Naive B cell (primary cell): ENCODE data around the gene UBASH3B. TPM values are rescaled to one million over a fixed set of nuclear protein-coding genes. Genes with fewer than 3 reads are reported as not detected.
A peak's percentile ranks its signal among the peaks of the same experiment; 100 is the strongest.

ENCODE experiments used
- ATAC-seq, 2 donors: fragments of 150-1000 bp; cut with Tn5 transposase; 2 replicates each; pipeline ENCODE4 v1.10.0; 2021; ENCODE audit warnings: low read depth in 2 of 2, mild to moderate bottlenecking in 2 of 2, moderate library complexity in 2 of 2
- DNase-seq: peaks from one replicate; pipeline ENCODE4 v3.0.0; 2022
- H3K27ac Mint-ChIP-seq, 6 donors: one replicate each; pipeline ENCODE4 v1.8.0; 2020 to 2022; ENCODE audit warnings: mild to moderate bottlenecking in 6 of 6, mixed read lengths in 6 of 6, moderate library complexity in 5 of 6, inconsistent platforms in 2 of 6
- H3K27me3 Mint-ChIP-seq, 3 donors: one replicate each; pipeline ENCODE4 v1.8.0; 2021 to 2022; ENCODE audit warnings: mixed read lengths in 3 of 3, mild to moderate bottlenecking in 1 of 3
- H3K36me3 Mint-ChIP-seq, 2 donors: one replicate each; pipeline ENCODE4 v1.8.0; 2020 to 2022; ENCODE audit warnings: mixed read lengths in 2 of 2, inconsistent platforms in 1 of 2, mild to moderate bottlenecking in 1 of 2
- H3K4me1 Mint-ChIP-seq, 3 donors: one replicate each; pipeline ENCODE4 v1.8.0; 2020 to 2022; ENCODE audit warnings: mixed read lengths in 3 of 3, inconsistent platforms in 1 of 3, mild to moderate bottlenecking in 1 of 3, moderate library complexity in 1 of 3
- H3K4me3 Mint-ChIP-seq, 8 donors: one replicate each; pipeline ENCODE4 v1.8.0; 2020 to 2022; ENCODE audit warnings: mild to moderate bottlenecking in 8 of 8, mixed read lengths in 8 of 8, moderate library complexity in 8 of 8, inconsistent platforms in 2 of 8
- H3K9me3 Mint-ChIP-seq, 7 donors: one replicate each; pipeline ENCODE4 v1.8.0; 2020 to 2022; ENCODE audit warnings: mixed read lengths in 7 of 7, mild to moderate bottlenecking in 5 of 7, inconsistent platforms in 2 of 7, moderate library complexity in 1 of 7
- polyA plus RNA-seq, 6 donors: library from polyadenylated mRNA; unstranded; fragments of 300-500 nt; fragmentation: Illumina TruSeq; gene quantifications; one replicate each; pipeline ENCODE4 v1.2.3, GENCODE V29; 2021; ENCODE audit warnings: low read depth in 6 of 6

The UBASH3B gene
- polyA plus RNA-seq, 6 donors from 2014 or later, result 2.2 to 5.5 (median 3.9) TPM

- H3K4me3 Mint-ChIP-seq, result peak overlapping the region in 1 of 8 donors; percentile 9
- peaks cover 0 to 8% (median 5%) of the 10 kb centered on the region in 3 donors for H3K4me1 Mint-ChIP-seq
- H3K9me3 Mint-ChIP-seq, result peaks cover 0 to 1% (median 0%) of the 10 kb centered on the region in 7 donors
- ATAC-seq (no peak), DNase-seq (peak; percentile 24)
- no peak overlapping the region for H3K27ac Mint-ChIP-seq
- H3K27me3 Mint-ChIP-seq, result peaks cover 9 to 64% (median 36%) of the 10 kb centered on the region in 3 donors
- no peaks in the 10 kb centered on the region for H3K36me3 Mint-ChIP-seq
Measured at GRCh38 chr11:122863704-122864326, 208.3 kb downstream of the UBASH3B start.

Other genes with a start within 250 kb of the UBASH3B start
- under 1 TPM in 3 of 6 donors, not detected in 3; 0.16 to 0.39 (median 0.26) TPM for gene CRTAM, start 182.8 kb downstream of the UBASH3B start, polyA plus RNA-seq
- 1 to 10 TPM in 5 of 6 donors, not detected in 1; 1.4 to 2.7 (median 2.6) TPM for gene JHY, start 227.0 kb downstream of the UBASH3B start, polyA plus RNA-seq